ENCODE data around the gene ARID1B. TPM values are rescaled to one million over a fixed set of nuclear protein-coding genes. Genes with fewer than 3 reads are reported as not detected.
A peak's percentile ranks its signal among the peaks of the same experiment; 100 is the strongest.

ARID1B gene
- total and polyA plus RNA-seq, 8 donors, result 16.2 to 68.0 (median 42.5) TPM

DNA sequence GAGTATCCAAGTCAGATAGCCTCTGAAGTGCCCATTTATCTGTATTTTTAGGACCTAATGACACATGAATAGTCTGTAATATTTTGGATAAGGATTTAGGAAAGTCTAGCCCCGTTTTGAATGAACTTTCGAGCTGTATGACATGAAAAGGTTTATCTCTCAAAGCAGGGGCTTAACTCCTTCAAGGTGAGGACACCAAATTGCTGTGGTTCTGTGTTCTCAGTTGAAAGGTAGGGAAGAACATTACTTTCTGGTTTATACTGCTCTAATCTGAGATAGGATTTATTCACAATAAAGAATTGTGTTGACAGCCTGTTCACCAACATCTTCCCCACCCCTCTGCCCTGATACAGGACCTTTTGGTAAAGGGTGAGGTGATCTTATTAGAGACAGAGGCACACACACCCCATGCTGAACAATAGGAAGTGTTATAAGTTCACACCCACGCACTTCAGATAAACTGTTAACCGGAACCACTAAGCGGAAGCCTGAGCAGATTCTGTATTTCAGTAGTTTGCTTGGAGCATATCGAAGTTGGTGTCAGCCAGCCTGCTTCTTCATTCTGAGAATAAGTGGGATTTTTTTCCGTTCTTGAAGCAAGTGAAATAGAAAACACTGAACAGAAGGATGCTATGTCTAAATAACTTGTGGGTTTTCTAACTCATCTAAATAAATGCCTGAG, 322.9 kb downstream of the ARID1B start:
- Histone ChIP-seq H3K9me3 (no peaks in the 10 kb centered on the region), H3K4me3 (no peak overlapping the region), H3K36me3 (no peaks in the 10 kb centered on the region), H3K27ac (no peak overlapping the region), H3K27me3 (no peaks in the 10 kb centered on the region), H3K4me1 (peaks cover 19 to 30% (median 27%) of the 10 kb centered on the region in 3 donors)
- TF ChIP-seq, protein P1, sequence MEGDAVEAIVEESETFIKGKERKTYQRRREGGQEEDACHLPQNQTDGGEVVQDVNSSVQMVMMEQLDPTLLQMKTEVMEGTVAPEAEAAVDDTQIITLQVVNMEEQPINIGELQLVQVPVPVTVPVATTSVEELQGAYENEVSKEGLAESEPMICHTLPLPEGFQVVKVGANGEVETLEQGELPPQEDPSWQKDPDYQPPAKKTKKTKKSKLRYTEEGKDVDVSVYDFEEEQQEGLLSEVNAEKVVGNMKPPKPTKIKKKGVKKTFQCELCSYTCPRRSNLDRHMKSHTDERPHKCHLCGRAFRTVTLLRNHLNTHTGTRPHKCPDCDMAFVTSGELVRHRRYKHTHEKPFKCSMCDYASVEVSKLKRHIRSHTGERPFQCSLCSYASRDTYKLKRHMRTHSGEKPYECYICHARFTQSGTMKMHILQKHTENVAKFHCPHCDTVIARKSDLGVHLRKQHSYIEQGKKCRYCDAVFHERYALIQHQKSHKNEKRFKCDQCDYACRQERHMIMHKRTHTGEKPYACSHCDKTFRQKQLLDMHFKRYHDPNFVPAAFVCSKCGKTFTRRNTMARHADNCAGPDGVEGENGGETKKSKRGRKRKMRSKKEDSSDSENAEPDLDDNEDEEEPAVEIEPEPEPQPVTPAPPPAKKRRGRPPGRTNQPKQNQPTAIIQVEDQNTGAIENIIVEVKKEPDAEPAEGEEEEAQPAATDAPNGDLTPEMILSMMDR (IDR thresholded peaks at IDR 0.05), result no peak
- DNase-seq, result no peak
- no peak for FAIRE-seq
- ATAC-seq, result no peak
- WGBS, 2 donors, result 80 to 83% methylated on average over 7 of the region's 7 CpGs
- intact Hi-C loops (cut with DNase I), result no loop called here

- H3K36me3 ChIP-seq, result no peaks in the 10 kb centered on the region
- ATAC-seq, result no peak
- 36 to 41% methylated on average over 1 of the region's 1 CpG for WGBS, 2 donors
- TF ChIP-seq, protein P1 (IDR thresholded peaks at IDR 0.05), result no peak
- no peak overlapping the region for H3K4me3 ChIP-seq
- intact Hi-C loops (cut with DNase I), result no loop called here
- FAIRE-seq, result no peak
- no peaks in the 10 kb centered on the region for H3K9me3 ChIP-seq
- no peak overlapping the region for H3K27ac ChIP-seq
- H3K27me3 ChIP-seq, result no peaks in the 10 kb centered on the region
- H3K4me1 ChIP-seq, result peaks cover 13 to 19% (median 16%) of the 10 kb centered on the region in 3 donors
- DNase-seq, result no peak
Measured at GRCh38 chr6:157101166-157101565, 324.0 kb downstream of the ARID1B start.

DNA sequence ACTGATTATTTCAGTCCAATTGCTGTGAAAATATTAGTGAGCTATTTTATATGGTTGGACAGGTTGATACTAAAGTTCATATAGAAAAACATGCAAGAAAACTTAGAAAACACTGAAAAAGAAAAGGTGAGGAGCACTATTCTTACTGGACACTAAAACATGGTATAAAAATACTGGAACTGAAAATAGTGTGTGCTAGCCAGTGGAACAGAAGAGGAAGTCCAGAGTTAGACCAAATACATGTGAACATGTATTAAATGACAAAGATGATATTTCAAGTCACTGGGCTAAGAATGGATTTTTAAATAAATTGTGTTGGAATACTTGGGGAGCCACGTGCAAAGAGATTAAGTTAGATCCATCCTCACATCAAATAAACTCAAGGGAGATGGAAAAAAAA, 327.6 kb downstream of the ARID1B start:
- DNase-seq, result no peak
- ATAC-seq, result no peak
- H3K27me3 ChIP-seq, result no peaks in the 10 kb centered on the region
- H3K36me3 ChIP-seq, result no peaks in the 10 kb centered on the region
- TF ChIP-seq, protein P1 (IDR thresholded peaks at IDR 0.05), result no peak
- FAIRE-seq, result no peak
- 77 to 82% methylated on average over 1 of the region's 1 CpG for WGBS, 2 donors
- H3K4me3 ChIP-seq, result no peak overlapping the region
- peaks cover 0 to 5% (median 0%) of the 10 kb centered on the region in 3 donors for H3K4me1 ChIP-seq
- intact Hi-C loops (cut with DNase I), result no loop called here
- no peak overlapping the region for H3K27ac ChIP-seq
- H3K9me3 ChIP-seq, result no peaks in the 10 kb centered on the region

- TF ChIP-seq, protein P1 (IDR thresholded peaks at IDR 0.05), result no peak
- no peaks in the 10 kb centered on the region for H3K27me3 ChIP-seq
- no peaks in the 10 kb centered on the region for H3K36me3 ChIP-seq
- peak in 2 of 4 donors; percentile 22 to 24 for ATAC-seq
- H3K4me1 ChIP-seq, result peaks cover 0 to 5% (median 0%) of the 10 kb centered on the region in 3 donors
- no peak overlapping the region for H3K27ac ChIP-seq
- no peaks in the 10 kb centered on the region for H3K9me3 ChIP-seq
- no peak for FAIRE-seq
- intact Hi-C loops (cut with DNase I), result no loop called here
- WGBS, 2 donors, result 88 to 99% methylated on average over 2 of the region's 2 CpGs
- H3K4me3 ChIP-seq, result no peak overlapping the region
- no peak for DNase-seq
Measured at GRCh38 chr6:157106487-157106886, 329.3 kb downstream of the ARID1B start.

DNA sequence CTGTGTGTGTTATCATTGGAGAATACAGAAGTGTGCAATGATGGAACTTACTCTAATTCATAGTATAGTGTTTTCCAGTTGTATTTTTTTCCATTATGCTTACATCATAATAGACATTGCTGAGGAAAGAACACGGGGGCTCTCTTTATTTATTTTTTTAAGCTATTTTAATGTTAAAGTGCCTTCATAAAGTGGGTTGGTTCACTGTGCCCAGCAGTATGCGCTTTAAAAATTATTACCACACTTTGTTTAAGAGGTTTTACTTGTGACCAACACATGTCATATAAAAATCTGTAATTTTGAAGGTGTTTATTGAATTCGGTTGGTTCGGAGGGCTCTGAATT, 330.4 kb downstream of the ARID1B start:
- DNase-seq, result no peak
- H3K4me1 ChIP-seq, result peaks cover 0 to 5% (median 0%) of the 10 kb centered on the region in 3 donors
- TF ChIP-seq, protein P1 (IDR thresholded peaks at IDR 0.05), result no peak
- H3K4me3 ChIP-seq, result no peak overlapping the region
- no peaks in the 10 kb centered on the region for H3K27me3 ChIP-seq
- H3K27ac ChIP-seq, result no peak overlapping the region
- ATAC-seq, result no peak
- FAIRE-seq, result no peak
- WGBS, 2 donors, result 80 to 90% methylated on average over 4 of the region's 4 CpGs
- no peaks in the 10 kb centered on the region for H3K36me3 ChIP-seq
- no peaks in the 10 kb centered on the region for H3K9me3 ChIP-seq
- intact Hi-C loops (cut with DNase I), result no loop called here

Measured in pancreas (tissue), 10 donors.